Skin of body (tissue), 2 donors: Measurements from ENCODE around the gene CDH11. TPM values are rescaled to one million over a fixed set of nuclear protein-coding genes. Genes with fewer than 3 reads are reported as not detected.

Experiments used
- DNase-seq: peaks from one replicate; lab custom pipeline; 2025; lab: John Stamatoyannopoulos, UW
- total RNA-seq: library from RNA; depleted of rRNA; stranded (reverse); fragments of >200 nt; gene quantifications from one replicate; pipeline ENCODE4 v1.2.3, GENCODE V29; 2014

The CDH11 gene
- total RNA-seq, 1 donor from 2014 or later = 102 TPM

DNA sequence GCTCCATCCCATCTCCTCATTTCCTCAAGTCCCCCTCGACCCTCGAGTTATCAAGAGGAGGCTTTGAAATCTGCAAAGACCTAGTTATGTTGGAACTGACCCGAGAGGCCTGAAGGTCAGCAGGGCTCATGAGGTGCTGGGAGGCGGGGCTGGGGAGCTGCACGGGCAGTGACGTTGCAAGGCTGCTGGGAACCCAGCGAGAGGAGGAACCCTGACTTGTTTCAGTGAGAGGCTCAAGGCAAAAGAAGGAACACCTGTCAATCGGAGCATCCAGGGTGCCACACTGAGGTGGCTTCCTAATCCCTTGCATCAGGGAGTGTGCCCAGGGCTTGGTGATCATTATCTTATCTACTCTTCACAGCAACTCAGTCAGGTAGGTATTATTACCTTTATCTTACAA is 86.9 kb downstream of the CDH11 start:
- no peak for DNase-seq

DNA sequence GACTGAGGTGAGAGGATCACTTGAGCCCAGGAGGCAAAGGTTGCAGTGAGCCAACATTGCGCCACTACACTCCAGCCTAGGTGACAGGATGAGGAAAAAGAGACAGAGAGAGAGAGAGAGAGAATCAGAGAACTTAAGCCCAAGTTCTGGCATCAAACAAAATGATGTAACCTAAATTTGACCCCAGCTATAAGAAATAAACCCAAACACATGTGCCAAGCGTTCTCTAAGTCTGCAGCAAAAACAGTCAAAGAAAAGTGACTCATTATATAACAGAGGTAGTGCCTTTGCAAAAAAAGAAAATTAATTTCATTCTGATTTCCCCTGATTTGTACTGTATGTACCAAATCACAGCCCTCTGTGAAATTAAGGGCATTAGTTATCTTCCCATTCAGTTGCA is 89.5 kb downstream of the CDH11 start:
- no peak for DNase-seq

DNA sequence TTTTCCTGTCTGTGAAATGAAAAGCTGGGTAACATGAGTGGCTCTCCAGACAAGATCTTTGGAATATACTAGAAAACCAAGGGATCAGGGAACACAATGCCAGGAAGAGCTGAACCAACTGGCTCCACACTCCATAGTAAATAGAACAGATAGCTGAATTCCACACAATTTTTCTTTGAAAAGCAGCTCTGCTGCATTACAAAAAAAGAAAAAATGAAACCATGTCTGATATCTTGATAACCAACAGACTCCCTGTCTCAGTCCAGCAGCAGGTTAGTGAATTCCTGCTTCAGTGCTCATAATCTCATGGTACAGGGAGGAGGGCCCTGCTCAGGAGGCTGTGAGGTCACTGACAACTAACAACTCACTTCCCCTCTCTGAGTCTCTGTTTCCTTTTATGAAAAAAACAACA is 97.1 kb downstream of the CDH11 start:
- no peak for DNase-seq

DNA sequence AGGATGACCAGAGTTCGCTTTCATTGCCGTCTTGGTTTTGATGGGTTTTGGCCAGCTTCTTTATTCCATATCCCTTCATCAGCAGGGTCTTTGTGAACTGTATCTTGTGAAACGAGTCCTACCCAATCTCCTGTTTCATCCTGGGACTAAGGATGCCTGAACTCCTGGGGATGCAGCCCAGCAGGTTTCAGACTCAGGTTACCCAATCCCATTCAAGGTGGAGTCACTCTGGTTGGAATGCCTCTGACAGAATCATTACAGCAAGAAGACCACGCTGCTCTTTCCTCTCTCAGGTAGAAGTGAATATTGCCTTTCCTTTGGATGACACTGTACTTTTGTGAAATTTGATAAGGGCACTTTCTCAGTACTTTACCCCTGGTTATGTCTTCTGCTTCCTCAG is 98.1 kb downstream of the CDH11 start:
- no peak for DNase-seq

DNA sequence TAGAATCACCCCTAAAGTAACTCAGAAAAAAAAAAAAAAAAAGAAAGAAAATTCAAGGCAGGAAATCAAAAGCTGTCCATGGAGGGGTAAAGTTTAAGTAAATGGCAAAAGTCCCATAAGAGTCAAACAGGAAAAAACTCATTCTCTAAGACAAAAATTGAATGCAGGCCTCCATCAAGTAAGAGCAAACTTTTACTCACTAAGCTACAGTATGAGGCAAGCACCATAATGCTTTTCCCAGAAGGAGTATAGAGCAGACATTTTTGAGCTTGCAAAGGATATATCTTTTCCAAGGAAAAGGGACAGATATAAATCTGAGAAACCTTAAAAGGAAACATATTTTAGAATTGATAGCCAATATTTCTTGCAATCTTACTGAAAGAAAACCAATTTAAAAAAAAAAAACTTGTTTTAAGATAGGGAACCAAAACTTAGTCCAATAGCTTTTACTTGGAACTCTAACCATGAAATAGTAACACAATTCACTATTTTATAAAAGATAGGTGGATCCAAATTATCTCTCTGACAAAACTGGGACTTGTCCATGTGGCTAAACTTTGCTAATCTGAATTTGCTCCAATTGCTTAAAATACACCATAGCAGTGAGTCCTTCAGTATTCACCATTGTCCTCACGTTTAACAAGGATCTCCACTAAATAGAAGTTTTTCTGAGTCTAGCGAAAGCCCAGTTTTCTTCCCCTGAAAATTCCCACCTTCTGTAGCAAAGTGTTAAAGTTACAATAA is 99.8 kb downstream of the CDH11 start:
- DNase-seq = peak; percentile 12

DNA sequence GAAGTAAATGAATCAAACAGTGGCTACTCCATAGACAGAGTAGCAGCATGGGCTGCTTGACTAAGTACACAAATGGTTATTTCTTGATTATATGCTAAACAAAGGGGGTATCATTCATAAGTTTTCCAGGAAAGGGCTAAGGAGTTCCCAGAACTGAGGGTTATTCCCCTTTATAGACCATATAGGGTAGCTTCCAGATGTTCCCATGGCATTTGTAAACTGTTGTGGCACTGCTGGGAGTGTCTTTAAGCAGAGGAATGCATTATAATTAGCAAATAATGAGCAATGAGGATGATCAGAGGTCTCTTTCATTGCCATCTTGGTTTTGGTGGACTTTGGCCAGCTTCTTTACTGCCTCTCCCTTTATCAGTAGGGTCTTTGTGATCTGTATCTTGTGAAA is 105.1 kb downstream of the CDH11 start:
- DNase-seq = no peak

DNA sequence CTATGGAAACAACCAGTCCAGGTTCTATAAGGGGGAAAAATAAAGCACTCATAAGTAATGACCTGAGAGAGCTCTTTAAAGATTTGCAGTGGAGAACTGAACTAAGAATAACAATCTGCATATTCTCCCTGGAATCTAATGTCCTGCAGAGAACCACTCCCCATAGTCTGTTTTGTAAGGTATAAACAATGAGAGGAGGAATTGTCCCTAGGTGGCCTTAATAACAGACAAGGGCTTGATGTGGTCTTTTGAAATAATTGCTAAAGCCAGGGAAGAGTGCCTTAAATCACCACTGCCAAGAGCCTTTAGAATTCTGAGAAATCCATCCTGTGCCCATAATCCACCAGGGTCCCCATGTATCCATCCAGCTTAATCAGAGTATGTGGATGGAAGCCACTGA is 106.3 kb downstream of the CDH11 start:
- no peak for DNase-seq

DNA sequence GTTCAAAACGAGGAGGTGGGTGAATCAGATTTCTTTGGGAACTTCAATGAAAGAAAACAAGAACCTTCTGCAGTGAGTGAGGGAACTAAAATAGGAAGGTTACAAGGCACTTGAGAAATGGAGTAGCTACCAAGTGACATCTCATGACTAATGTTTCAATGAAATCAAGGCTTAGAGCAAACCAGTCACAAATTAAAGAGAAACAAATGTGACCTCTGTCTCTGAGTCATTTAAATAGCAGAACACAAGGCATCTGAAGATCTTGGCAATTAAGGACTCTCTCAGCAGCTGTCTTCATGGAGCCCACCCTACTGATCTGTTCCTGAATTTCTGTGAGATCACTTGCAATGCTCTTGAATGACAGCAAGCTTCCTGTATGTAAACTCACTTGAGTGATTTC is 109.5 kb downstream of the CDH11 start:
- DNase-seq = no peak

DNA sequence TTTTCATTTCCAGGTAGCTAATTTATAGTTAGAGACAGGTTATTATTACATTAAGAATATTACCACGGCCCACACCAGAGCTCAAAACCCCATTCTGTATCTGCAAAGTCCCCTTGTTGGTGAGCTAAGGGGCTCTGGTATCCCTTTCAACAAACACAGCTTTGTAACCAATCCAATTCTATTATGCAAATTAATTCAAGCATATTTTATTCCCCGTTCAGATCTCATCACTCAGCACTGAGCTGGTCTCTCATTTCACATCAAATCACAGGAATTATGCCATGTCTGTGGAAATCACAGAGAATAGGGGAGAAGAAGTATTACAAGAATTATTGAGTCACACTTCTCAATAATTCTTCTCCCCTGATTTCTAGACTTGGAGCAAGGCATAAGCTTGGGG is 111.7 kb downstream of the CDH11 start:
- peak; percentile 17 for DNase-seq

DNA sequence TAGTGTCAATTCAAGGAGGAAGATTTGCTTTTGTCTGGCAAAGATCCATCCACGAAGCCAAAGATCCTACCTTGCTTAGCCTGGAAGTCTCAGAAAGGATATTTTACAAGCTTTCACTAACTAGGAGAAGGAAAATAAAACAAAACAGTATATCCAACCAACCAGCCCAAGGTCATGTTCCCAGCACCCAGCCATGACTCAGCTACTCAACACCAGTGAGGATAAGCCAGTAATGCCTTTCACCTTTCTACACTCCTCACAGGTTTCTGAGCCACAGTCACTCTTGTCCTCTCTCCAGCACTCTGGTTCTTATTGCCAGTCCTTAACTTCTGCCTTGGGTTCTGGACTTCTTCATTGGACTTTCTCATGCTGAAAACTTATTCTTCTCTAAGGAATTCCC is 116.2 kb downstream of the CDH11 start:
- DNase-seq = no peak

DNA sequence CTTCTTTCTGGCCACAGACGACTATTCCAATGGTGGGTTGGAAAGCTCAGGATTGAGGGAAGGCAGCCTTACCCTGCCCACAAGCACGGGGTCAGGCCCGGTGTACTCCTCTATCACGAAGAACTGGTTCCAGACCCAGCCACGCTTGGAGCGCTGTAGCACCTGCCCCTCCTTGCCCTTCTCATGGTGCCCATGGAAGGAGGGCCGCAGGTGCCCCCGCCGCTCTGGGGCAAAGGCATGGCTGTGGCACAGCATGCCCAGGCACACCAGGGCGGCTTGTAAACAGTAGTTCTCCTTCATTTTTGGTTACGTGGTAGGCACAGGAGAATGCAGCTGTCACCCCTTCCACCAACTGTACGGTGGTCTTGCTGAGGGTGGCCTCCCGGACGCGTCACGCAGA is 117.3 kb downstream of the CDH11 start:
- no peak for DNase-seq

DNA sequence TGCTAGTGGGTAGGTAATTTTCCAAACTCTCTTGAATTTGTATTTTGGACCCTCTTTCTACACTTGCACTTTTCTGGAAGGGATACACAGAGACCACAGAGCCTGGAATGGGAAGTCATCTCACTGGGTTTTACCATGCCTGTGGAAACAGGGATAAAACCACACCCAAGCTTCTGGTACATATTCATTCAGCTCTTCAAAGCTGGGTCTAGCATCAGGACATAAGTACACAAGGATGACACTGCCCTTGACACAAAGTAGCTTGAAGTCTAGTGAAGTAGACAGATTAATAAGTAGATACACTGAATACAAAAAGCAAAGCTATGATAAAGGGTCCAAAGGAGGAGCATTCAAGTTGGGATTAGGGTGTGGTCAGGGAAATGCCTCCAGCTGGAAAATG is 118.2 kb downstream of the CDH11 start:
- DNase-seq = no peak

DNA sequence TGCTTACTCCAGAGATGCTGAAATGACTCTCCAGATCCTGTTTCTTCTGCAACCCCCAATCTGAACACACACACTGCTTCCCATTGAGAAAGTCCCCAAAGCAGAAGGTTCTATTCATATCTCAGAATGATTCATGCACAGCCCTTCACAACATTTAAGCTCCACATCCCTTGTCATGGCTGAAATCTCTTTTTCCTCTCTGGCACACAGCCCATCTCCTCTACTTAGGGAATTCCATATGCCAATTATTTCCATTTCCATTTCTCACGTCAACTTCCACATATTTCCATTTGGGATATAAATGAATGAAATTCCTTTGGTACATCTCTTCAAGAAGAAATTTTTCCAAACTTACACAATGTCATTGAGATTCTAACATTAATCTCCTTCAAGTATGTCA is 119.6 kb downstream of the CDH11 start:
- peak; percentile 45 for DNase-seq

DNA sequence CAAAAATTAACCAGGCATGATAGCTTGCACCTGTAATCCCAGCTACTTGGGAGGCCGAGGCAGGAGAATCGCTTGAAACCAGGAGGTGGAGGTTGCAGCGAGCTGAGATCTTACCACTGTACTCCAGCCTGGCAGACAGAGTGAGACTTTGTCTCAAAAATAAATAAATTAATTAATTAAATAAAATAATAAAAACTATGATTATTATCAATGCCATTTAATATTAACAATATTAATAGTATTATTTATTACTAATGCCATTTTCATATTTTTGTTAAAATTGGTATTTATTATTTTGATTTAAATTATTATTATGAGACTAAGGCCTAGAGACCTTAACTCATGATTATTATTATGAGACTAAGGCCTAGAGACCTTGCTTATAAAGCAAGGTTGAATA is 121.2 kb downstream of the CDH11 start:
- no peak for DNase-seq

DNA sequence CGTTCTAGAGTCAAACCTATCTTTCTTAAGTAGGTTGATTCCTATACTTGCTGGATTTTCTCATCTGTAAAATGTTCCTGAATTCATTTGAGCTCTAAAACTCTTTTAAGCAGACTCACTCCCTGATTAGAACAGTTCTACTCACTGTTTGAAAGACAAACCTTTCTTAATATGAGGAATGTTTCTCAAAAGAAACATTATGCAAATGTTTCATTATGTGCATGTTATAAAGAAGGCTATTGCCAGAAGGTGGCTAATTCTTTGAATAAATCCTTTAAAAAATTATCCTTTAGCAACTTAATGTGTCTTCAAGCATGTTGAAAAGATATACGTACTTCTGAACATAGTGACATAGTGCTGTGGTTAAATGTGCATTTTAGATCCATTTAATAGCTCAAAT is 124.1 kb downstream of the CDH11 start:
- DNase-seq = no peak

DNA sequence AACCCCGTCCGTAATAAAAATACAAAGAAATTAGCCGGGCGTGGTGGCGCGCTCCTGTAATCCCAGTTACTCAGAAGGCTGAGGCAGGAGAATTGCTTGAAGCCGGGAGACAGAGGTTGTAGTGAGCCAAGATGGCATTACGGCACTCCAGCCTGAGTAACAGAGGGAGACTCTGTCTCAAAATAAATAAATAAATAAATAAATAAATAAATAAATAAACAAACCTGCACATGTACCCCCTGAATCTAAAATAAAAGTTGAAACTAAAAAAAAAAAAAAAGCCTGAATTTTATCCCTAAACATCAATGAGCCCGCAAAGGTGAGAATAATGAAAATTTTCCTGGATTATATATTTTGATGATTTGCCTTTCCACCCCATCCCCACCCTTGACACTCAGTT is 124.7 kb downstream of the CDH11 start:
- DNase-seq = no peak

DNA sequence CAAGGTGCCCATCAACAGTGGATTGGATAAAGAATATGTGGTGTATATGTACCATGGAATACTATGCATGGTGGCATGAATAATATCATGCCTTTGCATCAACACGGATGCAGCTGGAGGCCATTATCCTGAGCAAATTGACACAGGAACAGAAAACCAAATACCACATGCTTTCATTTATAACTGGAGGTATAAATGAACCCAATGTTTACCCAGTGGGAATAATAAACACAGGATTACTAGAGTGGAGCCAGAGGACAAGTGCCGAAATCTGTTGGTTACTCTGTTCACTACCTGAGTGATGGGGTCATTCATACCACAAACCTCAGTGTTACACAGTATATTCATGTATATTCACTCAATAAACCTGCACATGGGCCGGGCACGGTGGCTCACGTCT is 125.2 kb downstream of the CDH11 start:
- DNase-seq = no peak

DNA sequence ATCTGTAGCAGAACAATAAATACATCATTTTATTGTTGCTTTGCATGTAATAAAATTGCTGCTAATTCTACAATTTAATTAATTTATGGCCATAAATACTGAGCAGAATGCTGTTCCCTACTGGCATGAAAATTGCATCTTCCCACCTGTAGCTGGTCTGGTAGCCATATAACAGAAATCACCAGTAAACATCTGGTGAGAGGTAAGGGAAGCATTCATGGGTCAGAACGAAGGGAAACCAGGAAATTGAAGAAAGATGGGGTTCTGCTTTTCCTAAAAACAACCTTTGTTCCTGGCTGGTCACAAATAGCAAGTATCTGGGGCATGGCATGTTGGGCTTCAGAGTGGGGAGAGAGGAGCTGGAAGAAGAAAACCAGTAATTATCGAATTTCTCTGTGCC is 128.4 kb downstream of the CDH11 start:
- no peak for DNase-seq

DNA sequence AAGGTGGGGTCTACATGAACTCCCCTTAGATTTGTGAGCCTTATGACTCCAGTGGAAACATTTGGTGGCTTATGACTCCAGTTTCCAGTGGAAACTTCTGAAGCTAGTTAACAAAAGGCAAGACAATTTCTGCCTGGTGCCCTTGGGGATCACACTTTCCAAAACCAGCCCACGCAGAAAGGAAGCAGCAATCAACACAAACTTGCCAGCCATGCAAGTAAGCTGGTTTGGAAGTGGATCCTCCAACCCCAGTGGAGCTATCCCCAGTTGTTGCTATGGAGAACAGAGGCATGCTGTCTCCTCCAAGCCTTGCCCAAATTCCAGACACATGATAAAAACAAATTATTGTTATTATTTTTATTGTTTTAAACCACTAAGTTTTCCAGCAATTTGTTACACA is 130.9 kb downstream of the CDH11 start:
- no peak for DNase-seq

DNA sequence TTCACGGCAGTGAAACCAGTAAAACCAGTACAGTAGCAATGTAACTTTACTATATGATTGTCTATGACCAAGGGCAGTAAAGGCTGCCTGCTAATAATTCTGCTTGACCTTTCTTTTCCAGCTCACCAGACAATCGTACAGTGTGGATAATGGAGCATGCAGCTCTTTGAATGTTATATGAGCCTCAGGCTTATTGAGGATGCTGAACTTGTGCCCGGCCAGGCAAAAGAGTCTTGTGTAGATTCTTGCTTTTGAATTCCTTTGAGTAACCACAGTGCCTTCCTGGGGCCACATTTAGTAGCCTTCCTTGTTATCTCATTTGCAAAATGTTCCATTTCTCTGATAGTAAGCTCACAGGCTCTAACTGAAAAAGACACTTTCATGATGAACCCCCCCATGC is 131.8 kb downstream of the CDH11 start:
- no peak for DNase-seq

DNA sequence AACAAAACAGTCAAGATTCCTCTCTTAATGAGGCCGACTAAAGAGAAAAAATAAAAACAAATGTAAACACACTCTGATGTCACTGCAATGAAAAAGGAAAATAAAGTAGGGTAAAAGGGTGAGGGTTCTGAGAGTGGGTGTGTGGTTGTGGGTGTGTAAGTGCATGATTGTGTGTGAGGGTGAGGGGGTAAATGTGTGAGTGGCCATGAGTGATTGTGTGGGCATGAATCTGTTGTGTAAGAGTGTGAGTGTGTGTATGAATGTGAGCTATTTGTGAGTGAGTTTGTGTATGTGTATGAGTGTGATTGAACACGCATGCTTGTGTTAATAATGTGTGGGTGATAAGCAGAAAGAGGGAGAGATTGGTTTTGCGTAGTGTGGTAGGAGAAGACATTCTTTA is 132.8 kb downstream of the CDH11 start:
- DNase-seq = no peak

DNA sequence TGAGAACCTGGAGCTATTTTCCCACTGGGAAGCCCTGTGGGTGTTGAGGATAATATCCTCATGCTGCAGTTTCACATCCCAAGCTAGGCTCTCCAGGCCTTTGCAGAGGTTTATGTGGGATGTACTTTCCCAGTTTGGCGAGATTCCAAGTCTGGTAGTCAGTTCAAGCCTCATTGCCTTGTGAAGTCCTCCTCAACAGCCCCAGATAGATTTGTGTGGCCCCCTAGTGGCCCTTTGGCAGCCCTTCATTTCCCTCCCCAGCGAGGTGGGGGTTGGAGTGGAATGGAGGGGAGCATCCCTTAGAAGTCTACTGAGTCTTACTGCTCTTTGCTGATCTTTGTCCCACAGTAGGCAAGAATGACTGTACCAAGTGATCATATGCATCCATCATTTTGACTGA is 137.9 kb downstream of the CDH11 start:
- DNase-seq = no peak

DNA sequence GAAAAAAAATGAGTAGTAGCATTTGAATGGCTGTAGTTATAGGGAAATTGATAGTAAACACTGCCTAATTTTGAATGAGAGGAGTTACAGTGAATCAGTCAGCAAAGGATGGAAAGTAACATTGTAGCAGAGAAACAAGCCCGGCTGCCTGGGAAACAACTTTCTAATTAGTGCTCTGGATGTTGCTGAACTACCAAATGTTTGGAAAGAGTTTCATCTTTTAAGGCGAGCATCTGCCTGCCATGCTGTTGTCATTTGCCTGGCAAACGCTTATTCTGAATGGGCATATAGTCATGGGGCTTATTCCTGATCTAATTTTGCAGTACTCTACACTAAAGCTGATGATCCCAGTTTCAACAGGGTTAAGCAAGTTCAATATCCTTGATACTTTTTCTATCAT is 138.6 kb downstream of the CDH11 start:
- peak; percentile 24 for DNase-seq

DNA sequence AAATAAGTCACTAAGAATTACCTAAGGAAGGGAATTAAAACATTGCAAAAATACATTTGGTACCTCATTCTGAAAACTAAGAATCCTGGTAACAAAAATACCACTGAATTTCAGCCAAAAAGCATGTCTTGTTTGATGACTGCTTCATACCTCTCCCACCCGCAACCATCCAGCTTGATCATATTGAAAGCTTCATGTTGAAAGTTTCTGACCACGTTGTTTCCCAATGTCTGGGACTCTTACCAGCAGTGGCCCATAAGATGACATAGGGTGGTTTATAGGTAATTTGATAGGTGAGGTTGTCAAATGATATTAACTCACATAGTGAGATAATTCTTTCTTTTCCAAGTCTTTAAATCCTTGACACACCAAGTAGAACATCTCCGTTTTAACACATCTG is 139.3 kb downstream of the CDH11 start:
- no peak for DNase-seq
